ENCODE measurements around the gene CDCA7. TPM values are rescaled to one million over a fixed set of nuclear protein-coding genes. Genes with fewer than 3 reads are reported as not detected.
A peak's percentile ranks its signal among the peaks of the same experiment; 100 is the strongest.

CDCA7 gene
- total RNA-seq, 1 experiment from 2014 or later = 48.2 TPM

- Mint-ChIP-seq H3K36me3 (ENCODE audit: insufficient read depth, unreplicated experiment) (no peaks in the 10 kb centered on the region), H3K4me1 (ENCODE audit: low read depth, unreplicated experiment) (peaks cover 4% of the 10 kb centered on the region), H3K27ac (ENCODE audit: unreplicated experiment) (no peak overlapping the region), H3K9me3 (ENCODE audit: low read depth, unreplicated experiment) (no peaks in the 10 kb centered on the region), H3K27me3 (ENCODE audit: unreplicated experiment) (no peaks in the 10 kb centered on the region), H3K4me3 (ENCODE audit: low read depth, unreplicated experiment) (no peak overlapping the region)
- intact Hi-C loops (cut with micrococcal nuclease; ENCODE audit: unreplicated experiment) = no loop called here
- CTCF ChIA-PET = no interaction called here
- no peak for DNase-seq
- TF ChIP-seq, protein P1, sequence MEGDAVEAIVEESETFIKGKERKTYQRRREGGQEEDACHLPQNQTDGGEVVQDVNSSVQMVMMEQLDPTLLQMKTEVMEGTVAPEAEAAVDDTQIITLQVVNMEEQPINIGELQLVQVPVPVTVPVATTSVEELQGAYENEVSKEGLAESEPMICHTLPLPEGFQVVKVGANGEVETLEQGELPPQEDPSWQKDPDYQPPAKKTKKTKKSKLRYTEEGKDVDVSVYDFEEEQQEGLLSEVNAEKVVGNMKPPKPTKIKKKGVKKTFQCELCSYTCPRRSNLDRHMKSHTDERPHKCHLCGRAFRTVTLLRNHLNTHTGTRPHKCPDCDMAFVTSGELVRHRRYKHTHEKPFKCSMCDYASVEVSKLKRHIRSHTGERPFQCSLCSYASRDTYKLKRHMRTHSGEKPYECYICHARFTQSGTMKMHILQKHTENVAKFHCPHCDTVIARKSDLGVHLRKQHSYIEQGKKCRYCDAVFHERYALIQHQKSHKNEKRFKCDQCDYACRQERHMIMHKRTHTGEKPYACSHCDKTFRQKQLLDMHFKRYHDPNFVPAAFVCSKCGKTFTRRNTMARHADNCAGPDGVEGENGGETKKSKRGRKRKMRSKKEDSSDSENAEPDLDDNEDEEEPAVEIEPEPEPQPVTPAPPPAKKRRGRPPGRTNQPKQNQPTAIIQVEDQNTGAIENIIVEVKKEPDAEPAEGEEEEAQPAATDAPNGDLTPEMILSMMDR (IDR thresholded peaks at IDR 0.05; ENCODE audit: unreplicated experiment) = no peak
- BruUV-seq (replicated peaks) = no TSS peak
These were observed 53.0 kb downstream of the CDCA7 start for GRCh38 chr2:173407646-173408045.

DNA sequence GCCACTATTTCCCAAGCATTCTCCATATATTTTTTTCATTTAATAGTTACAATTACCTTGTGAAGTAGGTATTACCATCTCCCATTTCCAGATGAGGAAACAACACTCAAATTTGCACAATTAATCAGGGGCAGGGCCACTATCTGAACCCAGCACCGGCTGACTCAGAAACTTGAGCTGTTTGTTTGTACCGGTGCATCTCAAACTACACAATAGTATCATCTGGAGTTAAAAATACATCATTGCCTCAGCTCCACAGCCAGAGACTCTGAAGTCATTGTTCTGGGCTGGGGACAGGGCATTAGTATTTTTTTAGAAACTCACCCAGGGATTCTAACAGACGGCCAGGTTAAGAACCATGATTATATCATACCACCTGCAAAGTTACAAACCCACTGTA, 55.9 kb downstream of the CDCA7 start:
- CTCF ChIA-PET = interaction anchor here (0.7 kb wide), 1 partner anchor 8 kb away, joined by 3 read pairs; no protein-coding TSS in a partner anchor
- H3K36me3 Mint-ChIP-seq (ENCODE audit: insufficient read depth, unreplicated experiment) = no peaks in the 10 kb centered on the region
- no TSS peak for BruUV-seq (replicated peaks)

DNA sequence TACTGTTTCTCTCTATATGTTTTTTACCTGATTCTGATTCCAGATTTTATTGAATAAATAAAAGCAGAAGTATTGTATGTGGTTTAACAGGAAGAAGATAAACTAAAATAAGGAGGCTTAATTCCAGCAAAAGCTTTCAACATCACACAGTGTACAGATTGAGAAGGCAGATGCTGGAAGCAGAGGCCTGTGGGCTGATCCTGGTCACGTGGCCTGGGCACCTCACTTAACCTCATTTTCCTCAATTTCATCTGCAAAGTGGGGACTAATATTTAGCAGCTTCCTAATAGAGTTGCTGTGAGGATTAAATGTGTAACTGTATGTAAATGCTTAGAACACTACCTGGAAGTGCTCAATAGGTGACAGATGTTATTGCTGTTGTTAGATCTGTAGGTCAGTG, 58.0 kb downstream of the CDCA7 start:
- no peak for DNase-seq
- no TSS peak for BruUV-seq (replicated peaks)
- Mint-ChIP-seq H3K36me3 (ENCODE audit: insufficient read depth, unreplicated experiment) (no peaks in the 10 kb centered on the region), H3K9me3 (ENCODE audit: low read depth, unreplicated experiment) (no peaks in the 10 kb centered on the region), H3K27ac (ENCODE audit: unreplicated experiment) (no peak overlapping the region), H3K27me3 (ENCODE audit: unreplicated experiment) (no peaks in the 10 kb centered on the region), H3K4me3 (ENCODE audit: low read depth, unreplicated experiment) (no peak overlapping the region), H3K4me1 (ENCODE audit: low read depth, unreplicated experiment) (peaks cover 17% of the 10 kb centered on the region)
- intact Hi-C loops (cut with micrococcal nuclease; ENCODE audit: unreplicated experiment) = no loop called here
- CTCF ChIA-PET = no interaction called here
- TF ChIP-seq, protein P1 (IDR thresholded peaks at IDR 0.05; ENCODE audit: unreplicated experiment) = no peak

More for the DNA sequence above, 55.9 kb downstream of the CDCA7 start:
- Mint-ChIP-seq H3K27ac (ENCODE audit: unreplicated experiment) (no peak overlapping the region), H3K4me1 (ENCODE audit: low read depth, unreplicated experiment) (peaks cover 12% of the 10 kb centered on the region), H3K9me3 (ENCODE audit: low read depth, unreplicated experiment) (no peaks in the 10 kb centered on the region), H3K27me3 (ENCODE audit: unreplicated experiment) (no peaks in the 10 kb centered on the region), H3K4me3 (ENCODE audit: low read depth, unreplicated experiment) (no peak overlapping the region)
- TF ChIP-seq, protein P1 (IDR thresholded peaks at IDR 0.05; ENCODE audit: unreplicated experiment) = no peak
- no peak for DNase-seq
- intact Hi-C loops (cut with micrococcal nuclease; ENCODE audit: unreplicated experiment) = no loop called here

DNA sequence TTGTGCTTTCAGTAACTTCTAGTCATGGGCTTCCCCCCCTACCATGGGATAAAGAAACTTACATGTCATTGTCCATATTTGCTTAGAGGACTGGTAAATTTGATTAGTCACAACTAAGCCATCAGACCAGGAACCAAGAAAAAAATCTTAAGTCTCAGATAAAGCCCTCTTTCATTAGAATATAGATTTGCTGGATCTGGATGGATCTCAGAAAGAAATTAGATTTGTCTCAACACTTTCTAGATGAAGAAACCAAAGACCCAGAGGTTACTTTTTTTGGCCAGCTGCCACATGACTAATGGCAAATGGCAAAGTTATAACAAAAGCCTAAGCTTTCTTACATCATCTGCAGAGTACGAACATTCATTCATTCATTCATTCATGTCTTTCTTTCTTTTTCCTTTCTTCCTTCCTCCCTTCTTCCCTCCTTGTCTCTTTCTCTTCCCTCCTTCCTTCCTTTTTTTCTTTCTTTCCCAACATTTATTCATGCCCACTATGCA, 60.2 kb downstream of the CDCA7 start:
- intact Hi-C loops (cut with micrococcal nuclease; ENCODE audit: unreplicated experiment) = no loop called here
- Mint-ChIP-seq H3K36me3 (ENCODE audit: insufficient read depth, unreplicated experiment) (no peaks in the 10 kb centered on the region), H3K4me3 (ENCODE audit: low read depth, unreplicated experiment) (no peak overlapping the region), H3K27me3 (ENCODE audit: unreplicated experiment) (no peaks in the 10 kb centered on the region), H3K9me3 (ENCODE audit: low read depth, unreplicated experiment) (no peaks in the 10 kb centered on the region), H3K27ac (ENCODE audit: unreplicated experiment) (peak overlapping the region; percentile 84), H3K4me1 (ENCODE audit: low read depth, unreplicated experiment) (peaks cover 22% of the 10 kb centered on the region)
- BruUV-seq (replicated peaks) = no TSS peak
- CTCF ChIA-PET = interaction anchor here (1.0 kb wide), 1 partner anchor 927 kb away, joined by 3 read pairs; no protein-coding TSS in a partner anchor
- DNase-seq = peak; percentile 76
- TF ChIP-seq, protein P1 (IDR thresholded peaks at IDR 0.05; ENCODE audit: unreplicated experiment) = no peak

Data from Calu3 (cell line).